ENCODE results near the gene CYP2W1. TPM values are rescaled to one million over a fixed set of nuclear protein-coding genes. Genes with fewer than 3 reads are reported as not detected.

Gene CYP2W1
- total RNA-seq, 2 donors from 2014 or later, result not detected

DNA sequence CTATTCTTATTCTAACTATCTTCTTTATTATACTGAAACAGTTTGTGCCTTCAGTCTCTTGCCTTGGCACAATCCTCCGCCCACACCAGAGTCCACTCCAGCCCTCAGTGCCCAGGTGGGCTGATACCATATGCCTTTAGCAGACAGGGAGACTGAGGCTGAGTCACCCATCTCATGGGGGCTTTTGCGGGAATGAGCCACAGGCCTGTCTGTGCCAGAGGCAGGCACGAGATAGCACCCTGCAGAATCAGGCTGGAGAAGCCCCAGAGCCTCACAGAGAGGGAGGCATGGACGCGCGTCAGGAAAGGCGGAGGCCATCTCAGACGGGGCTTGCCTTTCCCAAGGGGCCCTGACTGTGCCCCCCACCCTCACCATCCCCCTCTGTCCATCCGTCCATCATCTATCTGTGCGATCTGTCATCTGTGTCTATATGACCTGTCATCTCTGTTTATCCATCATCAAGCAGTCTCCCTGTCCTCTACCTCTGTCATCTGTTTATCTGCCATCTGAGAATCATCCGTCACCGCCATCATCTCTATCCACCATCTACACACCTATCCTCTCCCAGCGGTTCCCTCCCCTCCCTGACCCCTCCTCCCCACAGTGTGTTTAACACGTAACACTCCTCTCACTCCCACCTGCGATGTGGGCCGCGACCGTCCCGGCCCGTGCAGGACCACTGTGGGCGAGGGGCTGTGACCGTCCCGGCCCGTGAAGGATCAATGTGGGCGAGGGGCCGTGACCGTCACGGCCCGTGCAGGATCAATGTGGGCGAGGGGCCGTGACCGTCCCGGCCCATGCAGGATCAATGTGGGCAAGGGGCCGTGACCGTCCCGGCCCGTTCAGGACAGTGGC, 21.2 kb upstream of the CYP2W1 start:
- Mint-ChIP-seq H3K9me3 (no peaks in the 10 kb centered on the region), H3K36me3 (no peaks in the 10 kb centered on the region), H3K27ac (no peak overlapping the region)
- ATAC-seq (no peak), DNase-seq (ENCODE audit: low spot score in 2 of 2) (no peak)

DNA sequence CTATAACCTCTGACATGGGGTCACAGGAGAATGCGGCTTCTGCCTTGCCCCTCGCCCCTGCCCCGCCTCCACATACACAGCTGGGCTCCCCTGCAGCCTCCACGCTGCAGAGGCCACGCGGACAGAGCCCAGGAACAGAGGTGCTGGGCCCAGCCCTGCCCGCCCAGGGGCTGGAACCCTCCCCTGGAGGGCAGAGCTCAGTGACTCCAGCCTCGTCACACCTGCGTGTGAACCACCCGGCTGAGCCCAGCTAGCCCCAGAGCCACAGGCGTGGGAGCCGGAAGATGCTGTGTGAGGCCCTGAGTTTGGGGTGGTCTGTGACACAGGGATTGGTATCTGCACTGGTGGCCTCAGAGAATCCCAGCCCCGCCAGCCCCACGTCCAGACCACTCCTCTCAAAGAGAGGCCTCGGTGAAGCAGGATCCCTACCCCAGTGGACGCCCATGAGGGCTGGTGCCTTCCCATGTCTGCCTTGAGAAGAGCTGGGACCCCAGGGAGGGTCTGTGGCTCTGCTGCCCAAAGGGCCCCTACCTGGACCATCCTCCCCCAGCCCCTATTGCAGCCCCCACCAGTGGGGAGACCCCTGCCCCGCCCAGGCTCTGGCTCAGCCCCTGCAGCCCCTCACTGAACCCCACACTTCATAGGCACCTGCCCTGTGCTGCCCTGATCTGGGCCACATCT, 20.4 kb upstream of the CYP2W1 start:
- Mint-ChIP-seq H3K9me3 (no peaks in the 10 kb centered on the region), H3K36me3 (no peaks in the 10 kb centered on the region), H3K27ac (no peak overlapping the region)
- ATAC-seq (peak in 1 of 2 donors; percentile 3), DNase-seq (ENCODE audit: low spot score in 2 of 2) (no peak)

DNA sequence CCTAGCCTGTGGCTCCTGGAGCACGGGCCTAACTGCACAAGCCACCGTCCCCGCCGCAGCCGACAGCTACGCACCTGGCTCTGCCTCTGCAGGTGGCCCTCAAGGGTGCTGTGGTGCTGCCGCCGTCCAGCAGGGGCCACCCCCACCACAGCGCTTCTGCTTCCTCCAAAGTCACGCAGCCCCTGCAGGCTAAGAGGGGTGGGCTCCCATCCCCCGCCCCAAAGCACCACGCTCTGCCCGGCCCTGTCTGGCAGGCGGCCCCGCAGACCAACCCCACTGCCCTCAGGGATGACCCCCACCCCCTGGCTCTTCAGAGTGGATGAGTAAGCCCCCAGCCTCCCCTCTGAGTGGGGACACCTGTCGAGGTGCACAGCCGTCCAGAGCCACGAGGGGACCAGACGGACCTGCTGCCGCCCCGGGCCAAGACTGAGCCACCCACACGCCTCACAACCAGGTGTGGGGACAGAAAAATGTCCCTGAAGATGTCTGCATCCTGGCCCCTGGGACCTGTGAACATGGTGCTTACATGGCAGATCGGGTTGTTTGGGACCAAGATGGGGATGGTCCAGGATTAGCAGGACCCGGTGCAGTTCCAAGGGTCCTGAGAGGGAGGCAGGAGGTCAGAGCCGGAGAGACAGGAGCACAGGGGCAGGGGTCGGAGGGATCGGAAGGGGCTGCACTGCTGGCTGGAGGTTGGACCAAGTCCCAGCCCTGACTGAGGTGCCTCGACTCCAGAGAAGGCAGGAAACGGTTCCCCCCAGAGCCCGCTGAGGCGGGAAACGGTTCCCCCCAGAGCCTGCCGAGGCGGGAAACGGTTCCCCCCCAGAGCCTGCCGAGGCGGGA, 19.5 kb upstream of the CYP2W1 start:
- DNase-seq (ENCODE audit: low spot score in 2 of 2) (no peak), ATAC-seq (peak; percentile 11 to 21)
- Mint-ChIP-seq H3K9me3 (no peaks in the 10 kb centered on the region), H3K27ac (peak overlapping the region in 1 of 2 donors; percentile 89), H3K36me3 (no peaks in the 10 kb centered on the region)

DNA sequence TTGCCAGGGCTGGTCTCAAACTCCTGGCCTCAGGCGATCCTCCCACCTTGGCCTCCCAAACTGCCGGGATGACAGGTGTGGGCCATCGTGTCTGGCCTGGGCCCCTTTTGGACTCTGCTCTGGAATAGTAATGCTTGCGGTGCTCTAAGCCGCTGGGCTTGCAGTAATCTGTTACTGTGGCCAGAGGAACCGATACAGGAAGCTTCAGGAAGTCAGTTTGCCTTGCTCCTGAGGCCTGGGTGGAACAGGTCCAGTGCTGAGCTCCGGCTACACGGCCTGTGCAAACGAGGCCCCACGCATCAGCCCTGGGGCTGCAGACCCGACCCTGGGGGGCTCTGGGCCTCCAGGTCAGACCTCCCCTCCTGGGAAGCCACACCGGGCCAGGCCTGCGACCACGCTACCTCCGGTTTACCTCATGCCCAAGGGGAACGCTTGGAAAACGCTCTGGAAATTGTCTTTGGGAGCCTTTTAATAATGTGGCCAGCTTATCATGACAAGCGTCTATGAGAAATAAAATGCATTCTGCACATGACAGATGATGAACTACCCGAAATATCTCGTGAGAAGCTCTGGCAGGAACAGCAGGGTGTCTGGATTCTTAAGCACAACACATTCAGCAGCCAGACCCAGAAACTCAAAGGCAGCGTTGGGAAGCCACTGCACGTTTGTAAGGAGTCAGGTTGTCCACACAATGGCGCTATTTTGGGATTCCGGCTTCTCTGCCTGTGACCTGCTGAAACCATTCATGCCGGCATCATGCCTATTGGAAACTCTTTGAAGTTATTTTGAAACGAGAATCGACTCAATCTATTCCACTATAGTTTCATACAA, 18.4 kb upstream of the CYP2W1 start:
- DNase-seq (ENCODE audit: low spot score in 2 of 2) (no peak), ATAC-seq (peak in 1 of 2 donors; percentile 18)
- Mint-ChIP-seq H3K9me3 (no peaks in the 10 kb centered on the region), H3K36me3 (no peaks in the 10 kb centered on the region), H3K27ac (peak overlapping the region in 1 of 2 donors; percentile 23)

DNA sequence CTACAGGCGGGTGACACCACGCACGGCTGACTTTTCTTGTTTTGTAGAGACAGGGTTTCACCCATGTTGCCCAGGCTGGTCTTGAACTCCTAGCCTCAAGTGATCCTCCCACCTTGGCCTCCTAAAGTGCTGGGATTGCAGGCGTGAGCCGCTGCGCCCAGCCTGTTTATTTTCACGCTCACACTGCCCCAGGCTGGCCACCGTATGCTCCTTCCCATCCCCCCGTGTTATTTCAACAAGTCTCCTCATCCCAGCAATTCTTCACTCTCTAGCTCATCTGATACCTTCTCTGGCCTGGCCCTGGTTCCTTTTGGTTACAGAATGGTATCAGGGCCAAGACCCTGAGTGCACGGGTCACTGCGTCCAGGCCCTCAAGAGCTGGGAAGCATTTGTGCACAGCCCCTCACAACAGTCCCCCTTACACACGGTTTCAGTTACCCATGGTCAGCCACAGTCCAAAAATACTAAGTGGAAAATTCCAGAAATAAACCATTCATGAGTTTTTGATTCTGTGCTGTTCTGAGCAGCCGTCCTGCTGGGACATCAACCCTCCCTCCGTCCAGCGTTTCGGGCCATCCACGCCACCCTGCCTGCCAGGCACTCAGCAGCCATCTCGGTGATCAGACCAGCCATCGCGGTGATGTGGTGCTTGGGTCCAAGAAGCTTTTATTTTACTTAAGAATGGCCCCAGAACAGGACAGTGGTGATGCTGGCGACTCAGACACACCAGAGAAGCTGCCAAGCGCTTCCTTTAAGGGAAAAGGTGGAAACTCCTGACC, 16.5 kb upstream of the CYP2W1 start:
- H3K9me3 Mint-ChIP-seq, result no peaks in the 10 kb centered on the region
- H3K36me3 Mint-ChIP-seq, result peaks cover 0 to 4% of the 10 kb centered on the region in 2 donors
- peak overlapping the region in 1 of 2 donors; percentile 2 for H3K27ac Mint-ChIP-seq
- DNase-seq (ENCODE audit: low spot score in 2 of 2) (no peak), ATAC-seq (no peak)

DNA sequence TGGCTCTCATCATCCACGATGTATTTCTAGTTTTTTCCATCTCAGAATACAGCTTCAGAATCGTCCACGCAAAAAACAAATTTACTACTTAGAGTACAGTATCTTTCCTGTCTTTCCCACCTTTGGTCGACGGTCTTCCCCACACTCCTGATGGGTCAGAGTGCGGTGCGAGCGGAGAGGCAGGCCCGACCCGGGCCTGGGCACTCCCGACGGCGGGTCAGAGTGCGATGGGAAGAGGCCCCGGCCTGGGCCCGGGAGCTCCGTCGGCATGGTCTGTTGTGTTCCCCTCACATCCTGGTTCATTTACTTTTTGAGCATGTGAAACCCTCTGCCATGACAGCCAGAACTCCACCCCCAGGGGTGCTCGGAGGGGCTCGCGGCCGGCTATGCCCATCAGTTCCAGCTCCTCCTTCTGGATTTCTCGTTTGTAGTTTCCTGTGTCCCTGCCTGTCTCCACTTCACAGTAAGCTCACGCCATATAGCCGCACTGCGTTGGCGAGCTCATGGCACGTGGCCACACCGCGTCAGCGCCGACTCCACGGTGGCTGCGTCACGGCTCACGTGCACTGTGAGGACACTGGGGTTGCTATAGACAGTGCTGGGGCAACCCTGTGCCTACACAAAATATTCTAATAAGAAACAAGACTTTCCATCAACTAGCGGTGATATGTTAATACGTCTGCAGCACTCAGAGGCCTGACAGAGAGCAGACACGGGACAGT, 15.5 kb upstream of the CYP2W1 start:
- Mint-ChIP-seq H3K36me3 (peaks cover 7 to 11% of the 10 kb centered on the region in 2 donors), H3K27ac (peak overlapping the region in 1 of 2 donors; percentile 40), H3K9me3 (no peaks in the 10 kb centered on the region)
- DNase-seq (ENCODE audit: low spot score in 2 of 2) (no peak), ATAC-seq (no peak)

DNA sequence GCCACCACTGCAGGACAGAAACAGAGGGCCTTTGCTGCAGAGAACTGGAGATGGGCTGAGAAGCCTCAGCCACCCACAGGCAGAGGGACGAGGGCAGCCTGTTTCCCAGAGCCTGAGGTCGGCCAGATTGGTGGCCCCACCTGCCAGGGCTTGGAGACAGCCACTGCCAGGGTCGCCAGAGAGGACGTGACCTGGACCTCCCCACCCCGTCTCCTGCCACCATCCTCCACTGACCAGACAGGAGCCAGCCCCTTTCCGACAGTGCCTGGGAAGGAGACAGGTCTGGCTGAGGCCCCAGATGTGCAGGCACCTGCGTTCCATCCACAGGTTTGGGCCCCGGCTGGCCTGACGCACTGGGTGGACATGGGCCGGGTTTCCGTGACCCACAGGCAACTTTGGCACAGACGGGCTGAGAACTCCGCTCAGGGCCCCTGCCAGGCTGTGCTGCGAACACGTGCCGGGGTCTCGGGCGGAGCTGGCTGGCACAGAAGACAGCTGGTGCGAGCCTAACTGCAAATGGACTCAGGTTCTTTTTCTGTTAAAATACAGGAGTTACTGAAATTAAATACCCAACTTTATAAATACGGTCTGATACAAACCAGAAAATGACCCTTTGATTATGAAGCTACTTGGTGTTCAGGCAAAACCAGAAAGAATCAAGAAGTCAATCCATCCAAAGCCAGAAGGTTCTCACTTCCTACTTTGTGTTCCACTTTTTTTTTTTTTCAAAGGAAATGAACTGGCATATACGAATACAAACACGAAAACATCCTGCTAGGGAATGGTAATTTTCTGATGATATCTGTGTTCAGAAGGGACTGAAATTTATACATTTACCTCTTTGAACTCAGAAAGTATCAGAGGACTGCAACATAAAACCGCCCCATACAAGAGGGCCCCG, 14.5 kb upstream of the CYP2W1 start:
- H3K9me3 Mint-ChIP-seq, result no peaks in the 10 kb centered on the region
- peaks cover 7 to 12% of the 10 kb centered on the region in 2 donors for H3K36me3 Mint-ChIP-seq
- no peak for ATAC-seq
- no peak for DNase-seq (ENCODE audit: low spot score in 2 of 2)
- H3K27ac Mint-ChIP-seq, result peak overlapping the region in 1 of 2 donors; percentile 40

DNA sequence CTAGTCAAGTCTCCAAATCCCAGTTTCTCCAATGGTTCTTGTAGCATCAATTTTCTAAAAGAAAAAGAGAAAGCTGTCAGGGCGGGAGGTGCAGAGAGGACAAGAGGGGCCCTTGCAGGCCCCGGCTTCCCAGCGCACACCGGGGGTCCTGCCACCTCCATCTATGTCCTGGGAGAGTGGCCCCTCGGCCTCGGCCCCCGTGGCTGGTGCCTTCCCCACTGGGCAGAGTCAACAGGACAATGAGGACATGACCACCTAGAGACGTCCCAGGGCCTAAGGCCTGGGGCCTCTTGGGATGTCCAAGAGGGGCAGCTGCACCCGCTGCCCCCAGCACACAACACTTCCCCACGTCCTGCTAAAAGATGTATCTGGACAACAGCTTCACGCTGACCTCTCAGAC, 13.6 kb upstream of the CYP2W1 start:
- peaks cover 7 to 12% of the 10 kb centered on the region in 2 donors for H3K36me3 Mint-ChIP-seq
- H3K9me3 Mint-ChIP-seq, result no peaks in the 10 kb centered on the region
- ATAC-seq, result no peak
- no peak for DNase-seq (ENCODE audit: low spot score in 2 of 2)
- peak overlapping the region in 1 of 2 donors; percentile 55 for H3K27ac Mint-ChIP-seq

DNA sequence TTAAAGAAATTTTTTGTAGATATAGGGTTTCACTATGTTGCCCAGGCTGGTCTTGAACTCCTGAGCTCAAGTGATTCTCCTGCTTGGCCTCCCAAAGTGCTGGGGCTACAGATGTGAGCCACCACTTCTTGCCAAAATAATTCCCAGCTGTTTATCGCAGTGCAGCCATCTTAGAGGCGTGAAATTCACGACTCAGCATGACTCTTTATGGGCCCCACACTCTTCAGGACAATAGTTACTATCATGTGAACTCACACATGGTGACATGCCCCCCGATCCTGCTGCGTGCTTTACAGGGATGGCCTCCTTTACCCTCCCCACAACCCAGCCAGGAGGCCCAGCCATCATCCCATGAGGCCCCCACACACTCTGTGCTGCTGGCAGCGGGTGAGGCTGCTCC, 12.2 kb upstream of the CYP2W1 start:
- Mint-ChIP-seq H3K9me3 (no peaks in the 10 kb centered on the region), H3K27ac (peak overlapping the region in 1 of 2 donors; percentile 1), H3K36me3 (peaks cover 7 to 12% of the 10 kb centered on the region in 2 donors)
- DNase-seq (ENCODE audit: low spot score in 2 of 2) (no peak), ATAC-seq (no peak)

DNA sequence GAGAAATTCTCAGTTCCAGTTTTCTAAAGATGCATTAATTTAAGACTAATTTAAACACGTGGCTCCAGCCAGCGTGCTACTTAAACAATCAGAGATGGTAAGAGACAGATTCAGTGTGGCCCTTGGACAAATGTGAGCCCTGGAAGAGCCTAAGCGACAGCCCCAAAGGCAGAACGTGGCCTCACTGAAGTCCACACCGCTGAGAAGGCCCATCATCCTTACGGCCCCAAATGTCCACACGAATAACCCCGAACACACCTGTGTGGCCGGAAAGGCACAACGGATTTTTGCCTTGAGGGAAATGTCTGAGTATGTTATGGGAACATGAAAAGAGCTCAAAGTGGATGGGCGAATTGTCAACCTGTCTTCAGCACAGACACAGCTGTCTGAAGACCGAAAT, 10.9 kb upstream of the CYP2W1 start:
- H3K36me3 Mint-ChIP-seq, result peaks cover 7 to 12% of the 10 kb centered on the region in 2 donors

DNA sequence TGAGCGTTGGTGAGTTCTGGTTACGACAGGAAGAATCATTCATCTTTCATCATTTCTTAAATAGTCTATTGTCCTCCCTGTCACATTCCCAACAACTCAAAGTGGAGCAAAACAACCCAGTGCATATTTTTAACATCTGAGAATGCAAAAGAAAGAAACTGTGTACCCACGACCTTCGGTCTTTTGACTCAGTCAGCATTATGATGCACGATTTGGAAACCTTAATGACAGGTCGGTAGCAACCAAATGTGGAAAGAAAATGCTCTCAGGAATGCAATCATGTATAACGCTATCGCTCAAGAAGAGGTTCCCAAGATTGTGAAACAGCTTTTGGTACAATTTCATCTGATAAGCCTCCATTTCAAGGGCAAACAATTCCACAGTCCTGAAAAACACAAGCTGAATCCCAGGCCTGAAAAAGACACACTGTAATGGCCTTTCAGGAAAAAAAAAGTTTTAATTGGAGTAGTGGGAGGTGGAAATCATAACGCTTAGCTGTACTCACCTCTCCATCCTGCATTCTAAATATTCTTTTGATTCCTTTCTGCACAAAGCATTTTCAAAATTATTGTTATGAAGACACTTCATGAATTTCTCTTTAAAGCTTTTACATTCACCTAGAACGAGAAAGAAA, 10.2 kb upstream of the CYP2W1 start:
- Mint-ChIP-seq H3K9me3 (no peaks in the 10 kb centered on the region), H3K36me3 (peaks cover 7 to 12% of the 10 kb centered on the region in 2 donors), H3K27ac (peak overlapping the region; percentile 22 to 48)
- DNase-seq (ENCODE audit: low spot score in 2 of 2) (no peak), ATAC-seq (no peak)

More for the DNA sequence above, 10.9 kb upstream of the CYP2W1 start:
- ATAC-seq (no peak), DNase-seq (ENCODE audit: low spot score in 2 of 2) (no peak)
- H3K27ac Mint-ChIP-seq, result no peak overlapping the region
- no peaks in the 10 kb centered on the region for H3K9me3 Mint-ChIP-seq

DNA sequence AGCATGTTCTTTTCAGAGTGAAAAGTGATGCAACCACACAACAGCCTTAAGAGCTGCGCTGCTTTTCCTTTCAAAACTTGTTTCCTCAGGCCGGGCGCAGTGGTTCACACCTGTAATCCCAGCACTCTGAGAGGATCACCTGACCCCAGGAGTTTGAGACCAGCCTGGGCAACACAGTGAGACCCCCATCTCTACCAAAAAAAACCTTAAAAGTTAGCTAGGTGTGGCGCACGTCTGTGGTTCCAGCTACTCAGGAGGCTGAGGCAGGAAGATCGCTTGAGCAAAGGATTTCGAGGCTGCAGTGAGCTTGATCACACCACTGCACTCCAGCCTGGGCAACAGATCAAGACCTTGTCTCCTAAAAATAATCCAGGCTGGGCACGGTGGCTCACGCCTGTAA, 9.7 kb upstream of the CYP2W1 start:
- peak overlapping the region; percentile 29 to 48 for H3K27ac Mint-ChIP-seq
- DNase-seq (ENCODE audit: low spot score in 2 of 2) (no peak), ATAC-seq (no peak)
- no peaks in the 10 kb centered on the region for H3K9me3 Mint-ChIP-seq
- peaks cover 7 to 12% of the 10 kb centered on the region in 2 donors for H3K36me3 Mint-ChIP-seq

DNA sequence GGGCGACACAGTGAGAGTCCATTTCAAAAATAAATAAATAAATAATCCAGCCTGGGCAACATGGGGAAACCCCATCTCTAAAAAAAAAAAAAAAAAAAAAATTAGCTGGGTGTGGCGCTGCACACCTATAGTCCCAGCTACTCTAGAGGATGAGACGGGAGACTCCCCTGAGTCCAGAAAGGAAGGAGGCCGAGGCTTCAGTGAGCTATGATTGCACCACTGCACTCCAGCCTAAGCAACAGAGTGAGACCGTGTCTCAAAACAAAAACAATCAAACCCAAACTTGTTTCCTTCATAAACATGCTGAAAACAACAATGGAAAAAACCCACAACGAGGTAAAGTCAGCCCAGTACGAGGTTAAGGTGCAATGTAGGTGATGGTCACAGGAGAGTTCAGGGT, 8.8 kb upstream of the CYP2W1 start:
- DNase-seq (ENCODE audit: low spot score in 2 of 2), result no peak
- Mint-ChIP-seq H3K9me3 (no peaks in the 10 kb centered on the region), H3K27ac (peak overlapping the region; percentile 93 to 96), H3K36me3 (peaks cover 7 to 12% of the 10 kb centered on the region in 2 donors)
- ATAC-seq, result no peak
